HEK293 (cell line): Measurements from ENCODE around the gene TNKS1BP1.

Experiments
- CTCF ChIA-PET: fragments of 350-600 bp; formaldehyde crosslinking; extraction: SDS; loops from one replicate; lab custom pipeline; 2021; ENCODE audit warnings: antibody characterized with exemption; lab: Yijun Ruan, JAX
- POLR2A ChIA-PET: fragments of 300-600 bp; formaldehyde crosslinking; extraction: SDS; loops from one replicate; lab custom pipeline; 2020; ENCODE audit warnings: antibody characterized with exemption, inconsistent platforms; lab: Yijun Ruan, JAX
- H3K27ac ChIP-seq: fragments of 200-500 bp; sonication (Bioruptor generic); 2 replicates; pipeline ENCODE4 v1.5.1; 2014; ENCODE audit warnings: low read depth, low read length, control low read depth, inconsistent platforms; ENCODE audit errors: extremely low read depth
- H3K36me3 ChIP-seq, 2 experiments: fragments of 200-500 bp in 1 of 2; sonication (Bioruptor generic) in 1 of 2; 1 replicate in 1 of 2; 2 replicates in 1 of 2; pipeline ENCODE4 v1.5.1; 2014 to 2017; ENCODE audit warnings: inconsistent platforms in 2 of 2, low read length in 2 of 2; ENCODE audit not compliant: control insufficient read depth in 2 of 2, insufficient read depth in 1 of 2
- H3K4me1 ChIP-seq: fragments of 200-500 bp; sonication (Bioruptor generic); 2 replicates; pipeline ENCODE4 v1.5.1; 2014; ENCODE audit warnings: mild to moderate bottlenecking, low read length, inconsistent platforms; ENCODE audit not compliant: control insufficient read depth, insufficient read depth
- H3K4me3 ChIP-seq: 2 replicates; pipeline ENCODE4 v1.5.1; 2011; ENCODE audit warnings: low read depth, mild to moderate bottlenecking, control low read depth, low read length, moderate library complexity
- H3K9me3 ChIP-seq: fragments of 200-500 bp; sonication (Bioruptor generic); 2 replicates; pipeline ENCODE4 v1.5.1; 2014; ENCODE audit warnings: low read depth, low read length, inconsistent platforms; ENCODE audit not compliant: control insufficient read depth, insufficient read depth
- FEZF1 ChIP-seq: fragments of 450-650 bp; formaldehyde crosslinking; IDR thresholded peaks from 2 replicates; pipeline ENCODE4 v1.5.1; 2016; ENCODE audit warnings: missing biosample characterization, missing genetic modification characterization
- GLIS1 ChIP-seq: fragments of 450-650 bp; formaldehyde crosslinking; IDR thresholded peaks from 2 replicates; pipeline ENCODE4 v1.5.1; 2016; ENCODE audit warnings: missing biosample characterization, missing genetic modification characterization
- HOXA7 ChIP-seq: sonication (generic); formaldehyde crosslinking; IDR thresholded peaks from 2 replicates; pipeline ENCODE4 v1.8.1; 2022; ENCODE audit warnings: missing genetic modification reagents, borderline replicate concordance
- KLF9 ChIP-seq: fragments of 450-650 bp; formaldehyde crosslinking; IDR thresholded peaks from 2 replicates; pipeline ENCODE4 v1.5.1; 2016; ENCODE audit warnings: missing biosample characterization, missing genetic modification characterization, low read depth
- MEIS1 ChIP-seq: sonication (generic); formaldehyde crosslinking; IDR thresholded peaks from 2 replicates; pipeline ENCODE4 v1.8.1; 2022; ENCODE audit warnings: missing genetic modification reagents, mild to moderate bottlenecking, borderline replicate concordance
- REPIN1 ChIP-seq: fragments of 450-650 bp; formaldehyde crosslinking; IDR thresholded peaks from 2 replicates; pipeline ENCODE4 v1.5.1; 2017; ENCODE audit warnings: missing biosample characterization, missing genetic modification characterization, low read depth
- YY1 ChIP-seq: fragments of 450-650 bp; formaldehyde crosslinking; IDR thresholded peaks from 2 replicates; pipeline ENCODE4 v1.5.1; 2018; ENCODE audit warnings: missing biosample characterization, missing genetic modification characterization
- ZBTB17 ChIP-seq: fragments of 450-650 bp; formaldehyde crosslinking; IDR thresholded peaks from 2 replicates; pipeline ENCODE4 v1.5.1; 2016; ENCODE audit warnings: missing biosample characterization, missing genetic modification characterization
- ZEB2 ChIP-seq: fragments of 450-650 bp; formaldehyde crosslinking; IDR thresholded peaks from 2 replicates; pipeline ENCODE4 v1.5.1; 2016; ENCODE audit warnings: missing biosample characterization, missing genetic modification characterization
- ZFP37 ChIP-seq: fragments of 450-650 bp; formaldehyde crosslinking; IDR thresholded peaks from 2 replicates; pipeline ENCODE4 v1.5.1; 2016; ENCODE audit warnings: missing biosample characterization, missing genetic modification characterization
- ZNF112 ChIP-seq: fragments of 450-650 bp; formaldehyde crosslinking; IDR thresholded peaks from 2 replicates; pipeline ENCODE4 v1.5.0; 2017; ENCODE audit warnings: missing biosample characterization, missing genetic modification characterization
- ZNF140 ChIP-seq: fragments of 450-650 bp; formaldehyde crosslinking; IDR thresholded peaks from 2 replicates; pipeline ENCODE4 v1.5.1; 2016; ENCODE audit warnings: missing biosample characterization, missing genetic modification characterization
- ZNF174 ChIP-seq: fragments of 450-650 bp; formaldehyde crosslinking; IDR thresholded peaks from 2 replicates; pipeline ENCODE4 v1.5.0; 2017; ENCODE audit warnings: missing biosample characterization, mild to moderate bottlenecking, missing genetic modification characterization
- ZNF2 ChIP-seq: fragments of 450-650 bp; formaldehyde crosslinking; IDR thresholded peaks from 2 replicates; pipeline ENCODE4 v1.5.1; 2016; ENCODE audit warnings: missing biosample characterization, missing genetic modification characterization
- ZNF23 ChIP-seq: fragments of 450-650 bp; formaldehyde crosslinking; IDR thresholded peaks from 2 replicates; pipeline ENCODE4 v1.5.1; 2016; ENCODE audit warnings: missing biosample characterization, missing genetic modification characterization, borderline replicate concordance
- ZNF274 ChIP-seq, 2 experiments: fragments of 200-500 bp in 1 of 2; fragments of 450-650 bp in 1 of 2; sonication (Bioruptor generic) in 1 of 2; formaldehyde crosslinking in 1 of 2; IDR thresholded peaks; 2 replicates each; pipeline versions ENCODE4 v1.5.1 to v1.6.1; 2014 to 2016; ENCODE audit warnings: borderline replicate concordance in 1 of 2, inconsistent platforms in 1 of 2, low read length in 1 of 2, missing biosample characterization in 1 of 2, missing genetic modification characterization in 1 of 2
- ZNF654 ChIP-seq: fragments of 450-650 bp; formaldehyde crosslinking; IDR thresholded peaks from 2 replicates; pipeline ENCODE4 v1.5.1; 2016; ENCODE audit warnings: low read depth, missing biosample characterization, missing genetic modification characterization
- ZNF670 ChIP-seq: fragments of 450-650 bp; formaldehyde crosslinking; IDR thresholded peaks from 2 replicates; pipeline ENCODE4 v1.5.1; 2016; ENCODE audit warnings: missing biosample characterization, missing genetic modification characterization, low read depth
- TF ChIP-seq, protein P1 (sequence below): fragments of 450-650 bp; formaldehyde crosslinking; conservative IDR thresholded peaks from 2 replicates; pipeline ENCODE4 v1.5.1; 2016; ENCODE audit warnings: low read depth, missing biosample characterization, missing genetic modification characterization
- TF ChIP-seq, protein P2 (sequence below): fragments of 450-650 bp; formaldehyde crosslinking; IDR thresholded peaks from 2 replicates; pipeline ENCODE4 v1.5.1; 2016; ENCODE audit warnings: missing biosample characterization, missing genetic modification characterization, low read depth
- TF ChIP-seq, protein P3 (sequence below): fragments of 450-650 bp; formaldehyde crosslinking; IDR thresholded peaks from 2 replicates; pipeline ENCODE4 v1.5.1; 2016; ENCODE audit warnings: missing biosample characterization, missing genetic modification characterization
- TF ChIP-seq, protein P4 (sequence below): fragments of 450-650 bp; formaldehyde crosslinking; IDR thresholded peaks from 2 replicates; pipeline ENCODE4 v1.5.1; 2016; ENCODE audit warnings: missing biosample characterization, missing genetic modification characterization
- TF ChIP-seq, protein P5 (sequence below): fragments of 450-650 bp; formaldehyde crosslinking; IDR thresholded peaks from 2 replicates; pipeline ENCODE4 v1.5.1; 2016; ENCODE audit warnings: missing biosample characterization, missing genetic modification characterization
- TF ChIP-seq, protein P6 (sequence below): fragments of 450-650 bp; formaldehyde crosslinking; IDR thresholded peaks from 2 replicates; pipeline ENCODE4 v1.5.1; 2017; ENCODE audit warnings: missing biosample characterization, missing genetic modification characterization

Gene TNKS1BP1

DNA sequence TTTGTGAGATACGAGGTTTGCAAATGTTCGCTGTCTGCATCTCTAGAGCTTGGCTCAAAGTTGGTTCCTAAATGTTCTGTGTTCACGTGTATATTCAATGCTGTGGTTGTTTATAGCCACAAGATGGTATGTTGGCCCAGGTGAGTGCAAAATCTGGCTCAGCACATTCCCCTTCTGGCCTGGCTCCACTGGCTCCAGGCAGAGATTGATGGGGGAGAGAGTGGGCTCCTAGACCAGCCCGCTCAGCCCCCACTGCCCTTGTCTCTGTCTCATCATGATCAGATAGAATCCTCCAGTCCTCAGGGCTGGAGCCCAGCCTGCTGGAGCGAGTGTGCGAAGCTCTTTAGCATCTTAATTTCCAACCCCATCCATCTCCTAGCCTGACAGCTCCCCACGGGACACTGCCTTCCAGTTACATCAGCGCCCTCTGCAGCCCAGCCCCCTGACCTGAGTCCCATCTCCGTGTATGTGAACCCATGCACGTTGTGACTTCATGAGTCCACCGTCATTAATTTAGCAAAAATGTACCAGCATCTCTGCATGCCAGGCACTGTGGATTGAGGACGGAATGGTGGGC is 15.4 kb upstream of the TNKS1BP1 start:
- H3K4me1 ChIP-seq: no peaks in the 10 kb centered on the region
- H3K4me3 ChIP-seq: no peak overlapping the region
- CTCF ChIA-PET: interaction anchor here (0.5 to 1.6 kb wide), 10 partner anchors 8 to 281 kb away, joined by 3 to 8 read pairs (median 3); no protein-coding TSS in a partner anchor
- no peak overlapping the region for H3K27ac ChIP-seq
- POLR2A ChIA-PET: interaction anchor here (1.0 to 2.3 kb wide), 2 partner anchors 15 to 17 kb away, joined by 3 to 12 read pairs; partner anchors contain the start of gene TNKS1BP1
- no peaks in the 10 kb centered on the region for H3K36me3 ChIP-seq
- H3K9me3 ChIP-seq: no peaks in the 10 kb centered on the region
- TF ChIP-seq ZFP37 (tag by site-specific recombination) (no peak), MEIS1 (CRISPR knock-in tag) (peak; percentile 77), FEZF1 (tag by site-specific recombination) (no peak), ZNF112 (no peak), ZNF654 (peak; percentile 46), KLF9 (tag by site-specific recombination) (no peak), ZEB2 (tag by site-specific recombination) (no peak), YY1 (tag by site-specific recombination) (no peak), ZNF2 (0 out of 2 replicates have a peak, but pooled peaks have one; percentile 27), ZNF140 (tag by site-specific recombination) (no peak), HOXA7 (no peak), ZBTB17 (tag by site-specific recombination) (peak; percentile 68; the same call in 1 of the 2 replicates), ZNF174 (tag by site-specific recombination) (no peak), GLIS1 (tag by site-specific recombination) (no peak), REPIN1 (no peak), ZNF670 (no peak), ZNF274 (IDR thresholded peaks at IDR 0.05; ENCODE audit: low read length) (no peak), ZNF274 (tag by site-specific recombination; IDR thresholded peaks at IDR 0.05; ENCODE audit: borderline replicate concordance) (no peak), ZNF23 (tag by site-specific recombination) (no peak)
- TF ChIP-seq, protein P1, sequence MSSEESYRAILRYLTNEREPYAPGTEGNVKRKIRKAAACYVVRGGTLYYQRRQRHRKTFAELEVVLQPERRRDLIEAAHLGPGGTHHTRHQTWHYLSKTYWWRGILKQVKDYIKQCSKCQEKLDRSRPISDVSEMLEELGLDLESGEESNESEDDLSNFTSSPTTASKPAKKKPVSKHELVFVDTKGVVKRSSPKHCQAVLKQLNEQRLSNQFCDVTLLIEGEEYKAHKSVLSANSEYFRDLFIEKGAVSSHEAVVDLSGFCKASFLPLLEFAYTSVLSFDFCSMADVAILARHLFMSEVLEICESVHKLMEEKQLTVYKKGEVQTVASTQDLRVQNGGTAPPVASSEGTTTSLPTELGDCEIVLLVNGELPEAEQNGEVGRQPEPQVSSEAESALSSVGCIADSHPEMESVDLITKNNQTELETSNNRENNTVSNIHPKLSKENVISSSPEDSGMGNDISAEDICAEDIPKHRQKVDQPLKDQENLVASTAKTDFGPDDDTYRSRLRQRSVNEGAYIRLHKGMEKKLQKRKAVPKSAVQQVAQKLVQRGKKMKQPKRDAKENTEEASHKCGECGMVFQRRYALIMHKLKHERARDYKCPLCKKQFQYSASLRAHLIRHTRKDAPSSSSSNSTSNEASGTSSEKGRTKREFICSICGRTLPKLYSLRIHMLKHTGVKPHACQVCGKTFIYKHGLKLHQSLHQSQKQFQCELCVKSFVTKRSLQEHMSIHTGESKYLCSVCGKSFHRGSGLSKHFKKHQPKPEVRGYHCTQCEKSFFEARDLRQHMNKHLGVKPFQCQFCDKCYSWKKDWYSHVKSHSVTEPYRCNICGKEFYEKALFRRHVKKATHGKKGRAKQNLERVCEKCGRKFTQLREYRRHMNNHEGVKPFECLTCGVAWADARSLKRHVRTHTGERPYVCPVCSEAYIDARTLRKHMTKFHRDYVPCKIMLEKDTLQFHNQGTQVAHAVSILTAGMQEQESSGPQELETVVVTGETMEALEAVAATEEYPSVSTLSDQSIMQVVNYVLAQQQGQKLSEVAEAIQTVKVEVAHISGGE (tag by site-specific recombination): no peak
- TF ChIP-seq, protein P2, sequence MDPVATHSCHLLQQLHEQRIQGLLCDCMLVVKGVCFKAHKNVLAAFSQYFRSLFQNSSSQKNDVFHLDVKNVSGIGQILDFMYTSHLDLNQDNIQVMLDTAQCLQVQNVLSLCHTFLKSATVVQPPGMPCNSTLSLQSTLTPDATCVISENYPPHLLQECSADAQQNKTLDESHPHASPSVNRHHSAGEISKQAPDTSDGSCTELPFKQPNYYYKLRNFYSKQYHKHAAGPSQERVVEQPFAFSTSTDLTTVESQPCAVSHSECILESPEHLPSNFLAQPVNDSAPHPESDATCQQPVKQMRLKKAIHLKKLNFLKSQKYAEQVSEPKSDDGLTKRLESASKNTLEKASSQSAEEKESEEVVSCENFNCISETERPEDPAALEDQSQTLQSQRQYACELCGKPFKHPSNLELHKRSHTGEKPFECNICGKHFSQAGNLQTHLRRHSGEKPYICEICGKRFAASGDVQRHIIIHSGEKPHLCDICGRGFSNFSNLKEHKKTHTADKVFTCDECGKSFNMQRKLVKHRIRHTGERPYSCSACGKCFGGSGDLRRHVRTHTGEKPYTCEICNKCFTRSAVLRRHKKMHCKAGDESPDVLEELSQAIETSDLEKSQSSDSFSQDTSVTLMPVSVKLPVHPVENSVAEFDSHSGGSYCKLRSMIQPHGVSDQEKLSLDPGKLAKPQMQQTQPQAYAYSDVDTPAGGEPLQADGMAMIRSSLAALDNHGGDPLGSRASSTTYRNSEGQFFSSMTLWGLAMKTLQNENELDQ (tag by site-specific recombination): no peak
- TF ChIP-seq, protein P3, sequence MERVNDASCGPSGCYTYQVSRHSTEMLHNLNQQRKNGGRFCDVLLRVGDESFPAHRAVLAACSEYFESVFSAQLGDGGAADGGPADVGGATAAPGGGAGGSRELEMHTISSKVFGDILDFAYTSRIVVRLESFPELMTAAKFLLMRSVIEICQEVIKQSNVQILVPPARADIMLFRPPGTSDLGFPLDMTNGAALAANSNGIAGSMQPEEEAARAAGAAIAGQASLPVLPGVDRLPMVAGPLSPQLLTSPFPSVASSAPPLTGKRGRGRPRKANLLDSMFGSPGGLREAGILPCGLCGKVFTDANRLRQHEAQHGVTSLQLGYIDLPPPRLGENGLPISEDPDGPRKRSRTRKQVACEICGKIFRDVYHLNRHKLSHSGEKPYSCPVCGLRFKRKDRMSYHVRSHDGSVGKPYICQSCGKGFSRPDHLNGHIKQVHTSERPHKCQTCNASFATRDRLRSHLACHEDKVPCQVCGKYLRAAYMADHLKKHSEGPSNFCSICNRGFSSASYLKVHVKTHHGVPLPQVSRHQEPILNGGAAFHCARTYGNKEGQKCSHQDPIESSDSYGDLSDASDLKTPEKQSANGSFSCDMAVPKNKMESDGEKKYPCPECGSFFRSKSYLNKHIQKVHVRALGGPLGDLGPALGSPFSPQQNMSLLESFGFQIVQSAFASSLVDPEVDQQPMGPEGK (tag by site-specific recombination): peak; percentile 21; the same call in 1 of the 2 replicates
- TF ChIP-seq, protein P4, sequence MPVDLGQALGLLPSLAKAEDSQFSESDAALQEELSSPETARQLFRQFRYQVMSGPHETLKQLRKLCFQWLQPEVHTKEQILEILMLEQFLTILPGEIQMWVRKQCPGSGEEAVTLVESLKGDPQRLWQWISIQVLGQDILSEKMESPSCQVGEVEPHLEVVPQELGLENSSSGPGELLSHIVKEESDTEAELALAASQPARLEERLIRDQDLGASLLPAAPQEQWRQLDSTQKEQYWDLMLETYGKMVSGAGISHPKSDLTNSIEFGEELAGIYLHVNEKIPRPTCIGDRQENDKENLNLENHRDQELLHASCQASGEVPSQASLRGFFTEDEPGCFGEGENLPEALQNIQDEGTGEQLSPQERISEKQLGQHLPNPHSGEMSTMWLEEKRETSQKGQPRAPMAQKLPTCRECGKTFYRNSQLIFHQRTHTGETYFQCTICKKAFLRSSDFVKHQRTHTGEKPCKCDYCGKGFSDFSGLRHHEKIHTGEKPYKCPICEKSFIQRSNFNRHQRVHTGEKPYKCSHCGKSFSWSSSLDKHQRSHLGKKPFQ (tag by site-specific recombination): no peak
- TF ChIP-seq, protein P5, sequence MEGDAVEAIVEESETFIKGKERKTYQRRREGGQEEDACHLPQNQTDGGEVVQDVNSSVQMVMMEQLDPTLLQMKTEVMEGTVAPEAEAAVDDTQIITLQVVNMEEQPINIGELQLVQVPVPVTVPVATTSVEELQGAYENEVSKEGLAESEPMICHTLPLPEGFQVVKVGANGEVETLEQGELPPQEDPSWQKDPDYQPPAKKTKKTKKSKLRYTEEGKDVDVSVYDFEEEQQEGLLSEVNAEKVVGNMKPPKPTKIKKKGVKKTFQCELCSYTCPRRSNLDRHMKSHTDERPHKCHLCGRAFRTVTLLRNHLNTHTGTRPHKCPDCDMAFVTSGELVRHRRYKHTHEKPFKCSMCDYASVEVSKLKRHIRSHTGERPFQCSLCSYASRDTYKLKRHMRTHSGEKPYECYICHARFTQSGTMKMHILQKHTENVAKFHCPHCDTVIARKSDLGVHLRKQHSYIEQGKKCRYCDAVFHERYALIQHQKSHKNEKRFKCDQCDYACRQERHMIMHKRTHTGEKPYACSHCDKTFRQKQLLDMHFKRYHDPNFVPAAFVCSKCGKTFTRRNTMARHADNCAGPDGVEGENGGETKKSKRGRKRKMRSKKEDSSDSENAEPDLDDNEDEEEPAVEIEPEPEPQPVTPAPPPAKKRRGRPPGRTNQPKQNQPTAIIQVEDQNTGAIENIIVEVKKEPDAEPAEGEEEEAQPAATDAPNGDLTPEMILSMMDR (tag by site-specific recombination): peak; percentile 44; the same call in 1 of the 2 replicates
- TF ChIP-seq, protein P6, sequence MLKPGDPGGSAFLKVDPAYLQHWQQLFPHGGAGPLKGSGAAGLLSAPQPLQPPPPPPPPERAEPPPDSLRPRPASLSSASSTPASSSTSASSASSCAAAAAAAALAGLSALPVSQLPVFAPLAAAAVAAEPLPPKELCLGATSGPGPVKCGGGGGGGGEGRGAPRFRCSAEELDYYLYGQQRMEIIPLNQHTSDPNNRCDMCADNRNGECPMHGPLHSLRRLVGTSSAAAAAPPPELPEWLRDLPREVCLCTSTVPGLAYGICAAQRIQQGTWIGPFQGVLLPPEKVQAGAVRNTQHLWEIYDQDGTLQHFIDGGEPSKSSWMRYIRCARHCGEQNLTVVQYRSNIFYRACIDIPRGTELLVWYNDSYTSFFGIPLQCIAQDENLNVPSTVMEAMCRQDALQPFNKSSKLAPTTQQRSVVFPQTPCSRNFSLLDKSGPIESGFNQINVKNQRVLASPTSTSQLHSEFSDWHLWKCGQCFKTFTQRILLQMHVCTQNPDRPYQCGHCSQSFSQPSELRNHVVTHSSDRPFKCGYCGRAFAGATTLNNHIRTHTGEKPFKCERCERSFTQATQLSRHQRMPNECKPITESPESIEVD: no peak
